H1 (cell line): Measurements from ENCODE around the gene C3orf52. TPM values are rescaled to one million over a fixed set of nuclear protein-coding genes. Genes with fewer than 3 reads are reported as not detected.

Experiments used
- E2F6 ChIP-seq: IDR thresholded peaks from 2 replicates; pipeline ENCODE4 v1.6.1; 2012; ENCODE audit warnings: inconsistent platforms
- FOSL1 ChIP-seq: IDR thresholded peaks from 2 replicates; pipeline ENCODE4 v1.6.1; 2011; ENCODE audit warnings: mild to moderate bottlenecking, low read depth, low read length, moderate library complexity; ENCODE audit not compliant: insufficient read depth
- JUND ChIP-seq: IDR thresholded peaks from 2 replicates; pipeline ENCODE4 v1.6.1; 2011; ENCODE audit warnings: mild to moderate bottlenecking, improper control_type of control experiment, low read length
- MAFK ChIP-seq: IDR thresholded peaks from 2 replicates; pipeline ENCODE4 v1.6.1; 2012; ENCODE audit warnings: low read depth, mild to moderate bottlenecking, improper control_type of control experiment, low read length
- NANOG ChIP-seq: IDR thresholded peaks from 2 replicates; pipeline ENCODE4 v1.6.1; 2011; ENCODE audit warnings: low read length, low read depth, mild to moderate bottlenecking, inconsistent platforms; ENCODE audit not compliant: insufficient read depth, poor library complexity, severe bottlenecking
- RFX5 ChIP-seq: IDR thresholded peaks from 2 replicates; pipeline ENCODE4 v1.6.1; 2011; ENCODE audit warnings: low read depth, low read length, improper control_type of control experiment, borderline replicate concordance
- SIRT6 ChIP-seq: IDR thresholded peaks from one replicate; pipeline ENCODE4 v1.7.1; 2012; ENCODE audit warnings: low read length, inconsistent platforms
- SUZ12 ChIP-seq: fragments of 200-600 bp; sonication (generic); IDR thresholded peaks from 2 replicates; pipeline ENCODE4 v1.6.1; 2012; ENCODE audit warnings: mild to moderate bottlenecking, inconsistent platforms, low read length, moderate library complexity, mixed read lengths
- polyA plus RNA-seq, 7 experiments: library from polyadenylated mRNA; depleted of rRNA in 3 of 7; stranded (reverse) in 5 of 7; unstranded in 2 of 7; fragments of >200 nt in 5 of 7; fragments of 200-250 nt in 2 of 7; gene quantifications; 1 replicate in 5 of 7; 2 replicates in 1 of 7; 4 replicates in 1 of 7; pipeline versions ENCODE4 v1.2.1 to v1.2.3, GENCODE V29; 2011 to 2013; ENCODE audit warnings: missing spikeins in 2 of 7, mixed read lengths in 2 of 7
- total RNA-seq: library from RNA; stranded (reverse); fragmentation: NEBNext Ultra II Directional; extraction: Animal tissue kit (Norgen Biotek cat#: 25700); gene quantifications from 2 replicates; pipeline ENCODE4 v1.2.1, GENCODE V29; 2021
- TF ChIP-seq, protein P1 (sequence below): fragments of 300-600 bp; sonication (generic); IDR thresholded peaks from 2 replicates; pipeline ENCODE4 v1.7.1; 2012; ENCODE audit warnings: low read length, moderate library complexity, mild to moderate bottlenecking, inconsistent platforms; ENCODE audit not compliant: insufficient replicate concordance

C3orf52 gene
- total and polyA plus RNA-seq, 2 of the 8 experiments (the other 6 are each of a cell fraction or from before 2014, with no cell fraction given) = 9.7 to 13.1 TPM

GRCh38 chr3:112119962-112120836 lies 34.0 kb downstream of the C3orf52 start (continued):
- TF ChIP-seq, protein P1, sequence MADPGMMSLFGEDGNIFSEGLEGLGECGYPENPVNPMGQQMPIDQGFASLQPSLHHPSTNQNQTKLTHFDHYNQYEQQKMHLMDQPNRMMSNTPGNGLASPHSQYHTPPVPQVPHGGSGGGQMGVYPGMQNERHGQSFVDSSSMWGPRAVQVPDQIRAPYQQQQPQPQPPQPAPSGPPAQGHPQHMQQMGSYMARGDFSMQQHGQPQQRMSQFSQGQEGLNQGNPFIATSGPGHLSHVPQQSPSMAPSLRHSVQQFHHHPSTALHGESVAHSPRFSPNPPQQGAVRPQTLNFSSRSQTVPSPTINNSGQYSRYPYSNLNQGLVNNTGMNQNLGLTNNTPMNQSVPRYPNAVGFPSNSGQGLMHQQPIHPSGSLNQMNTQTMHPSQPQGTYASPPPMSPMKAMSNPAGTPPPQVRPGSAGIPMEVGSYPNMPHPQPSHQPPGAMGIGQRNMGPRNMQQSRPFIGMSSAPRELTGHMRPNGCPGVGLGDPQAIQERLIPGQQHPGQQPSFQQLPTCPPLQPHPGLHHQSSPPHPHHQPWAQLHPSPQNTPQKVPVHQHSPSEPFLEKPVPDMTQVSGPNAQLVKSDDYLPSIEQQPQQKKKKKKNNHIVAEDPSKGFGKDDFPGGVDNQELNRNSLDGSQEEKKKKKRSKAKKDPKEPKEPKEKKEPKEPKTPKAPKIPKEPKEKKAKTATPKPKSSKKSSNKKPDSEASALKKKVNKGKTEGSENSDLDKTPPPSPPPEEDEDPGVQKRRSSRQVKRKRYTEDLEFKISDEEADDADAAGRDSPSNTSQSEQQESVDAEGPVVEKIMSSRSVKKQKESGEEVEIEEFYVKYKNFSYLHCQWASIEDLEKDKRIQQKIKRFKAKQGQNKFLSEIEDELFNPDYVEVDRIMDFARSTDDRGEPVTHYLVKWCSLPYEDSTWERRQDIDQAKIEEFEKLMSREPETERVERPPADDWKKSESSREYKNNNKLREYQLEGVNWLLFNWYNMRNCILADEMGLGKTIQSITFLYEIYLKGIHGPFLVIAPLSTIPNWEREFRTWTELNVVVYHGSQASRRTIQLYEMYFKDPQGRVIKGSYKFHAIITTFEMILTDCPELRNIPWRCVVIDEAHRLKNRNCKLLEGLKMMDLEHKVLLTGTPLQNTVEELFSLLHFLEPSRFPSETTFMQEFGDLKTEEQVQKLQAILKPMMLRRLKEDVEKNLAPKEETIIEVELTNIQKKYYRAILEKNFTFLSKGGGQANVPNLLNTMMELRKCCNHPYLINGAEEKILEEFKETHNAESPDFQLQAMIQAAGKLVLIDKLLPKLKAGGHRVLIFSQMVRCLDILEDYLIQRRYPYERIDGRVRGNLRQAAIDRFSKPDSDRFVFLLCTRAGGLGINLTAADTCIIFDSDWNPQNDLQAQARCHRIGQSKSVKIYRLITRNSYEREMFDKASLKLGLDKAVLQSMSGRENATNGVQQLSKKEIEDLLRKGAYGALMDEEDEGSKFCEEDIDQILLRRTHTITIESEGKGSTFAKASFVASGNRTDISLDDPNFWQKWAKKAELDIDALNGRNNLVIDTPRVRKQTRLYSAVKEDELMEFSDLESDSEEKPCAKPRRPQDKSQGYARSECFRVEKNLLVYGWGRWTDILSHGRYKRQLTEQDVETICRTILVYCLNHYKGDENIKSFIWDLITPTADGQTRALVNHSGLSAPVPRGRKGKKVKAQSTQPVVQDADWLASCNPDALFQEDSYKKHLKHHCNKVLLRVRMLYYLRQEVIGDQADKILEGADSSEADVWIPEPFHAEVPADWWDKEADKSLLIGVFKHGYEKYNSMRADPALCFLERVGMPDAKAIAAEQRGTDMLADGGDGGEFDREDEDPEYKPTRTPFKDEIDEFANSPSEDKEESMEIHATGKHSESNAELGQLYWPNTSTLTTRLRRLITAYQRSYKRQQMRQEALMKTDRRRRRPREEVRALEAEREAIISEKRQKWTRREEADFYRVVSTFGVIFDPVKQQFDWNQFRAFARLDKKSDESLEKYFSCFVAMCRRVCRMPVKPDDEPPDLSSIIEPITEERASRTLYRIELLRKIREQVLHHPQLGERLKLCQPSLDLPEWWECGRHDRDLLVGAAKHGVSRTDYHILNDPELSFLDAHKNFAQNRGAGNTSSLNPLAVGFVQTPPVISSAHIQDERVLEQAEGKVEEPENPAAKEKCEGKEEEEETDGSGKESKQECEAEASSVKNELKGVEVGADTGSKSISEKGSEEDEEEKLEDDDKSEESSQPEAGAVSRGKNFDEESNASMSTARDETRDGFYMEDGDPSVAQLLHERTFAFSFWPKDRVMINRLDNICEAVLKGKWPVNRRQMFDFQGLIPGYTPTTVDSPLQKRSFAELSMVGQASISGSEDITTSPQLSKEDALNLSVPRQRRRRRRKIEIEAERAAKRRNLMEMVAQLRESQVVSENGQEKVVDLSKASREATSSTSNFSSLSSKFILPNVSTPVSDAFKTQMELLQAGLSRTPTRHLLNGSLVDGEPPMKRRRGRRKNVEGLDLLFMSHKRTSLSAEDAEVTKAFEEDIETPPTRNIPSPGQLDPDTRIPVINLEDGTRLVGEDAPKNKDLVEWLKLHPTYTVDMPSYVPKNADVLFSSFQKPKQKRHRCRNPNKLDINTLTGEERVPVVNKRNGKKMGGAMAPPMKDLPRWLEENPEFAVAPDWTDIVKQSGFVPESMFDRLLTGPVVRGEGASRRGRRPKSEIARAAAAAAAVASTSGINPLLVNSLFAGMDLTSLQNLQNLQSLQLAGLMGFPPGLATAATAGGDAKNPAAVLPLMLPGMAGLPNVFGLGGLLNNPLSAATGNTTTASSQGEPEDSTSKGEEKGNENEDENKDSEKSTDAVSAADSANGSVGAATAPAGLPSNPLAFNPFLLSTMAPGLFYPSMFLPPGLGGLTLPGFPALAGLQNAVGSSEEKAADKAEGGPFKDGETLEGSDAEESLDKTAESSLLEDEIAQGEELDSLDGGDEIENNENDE = no peak
- TF ChIP-seq MAFK = no peak
- TF ChIP-seq SIRT6 = no peak
- no peak for TF ChIP-seq NANOG
- no peak for TF ChIP-seq JUND
- TF ChIP-seq FOSL1 = no peak
- no peak for TF ChIP-seq RFX5
- no peak for TF ChIP-seq E2F6
- no peak for TF ChIP-seq SUZ12
